ENCODE measurements around the gene GRIP2. TPM values are rescaled to one million over a fixed set of nuclear protein-coding genes. Genes with fewer than 3 reads are reported as not detected.
"Not testable (repeated sequence)": the region's sequence is repeated elsewhere in the genome, so short reads cannot be mapped to it uniquely, and the experiment has no call there.

The GRIP2 gene
- total RNA-seq, 1 experiment from 2014 or later, result not detected

- Histone ChIP-seq H3K79me2 (ENCODE audit: low read length) (no peaks in the 10 kb centered on the region), H3K9ac (ENCODE audit: low read length) (no peak overlapping the region), H3K4me1 (ENCODE audit: low read length) (no peaks in the 10 kb centered on the region), H3K27ac (ENCODE audit: low read length) (no peak overlapping the region), H3K4me2 (ENCODE audit: low read depth, low read length, poor library complexity, severe bottlenecking) (no peak overlapping the region), H2AFZ (ENCODE audit: low read length) (no peak overlapping the region), H4K20me1 (ENCODE audit: insufficient read depth, low read depth, low read length) (no peaks in the 10 kb centered on the region), H3K27me3 (ENCODE audit: low read length) (no peaks in the 10 kb centered on the region), H3K9me3 (ENCODE audit: low read length) (no peaks in the 10 kb centered on the region), H3K36me3 (ENCODE audit: insufficient read depth, low read length) (no peaks in the 10 kb centered on the region), H3K9me2 (replicated peaks; ENCODE audit: insufficient read depth, low read length) (no peaks in the 10 kb centered on the region), H3K4me3 (ENCODE audit: low read length) (no peak overlapping the region)
- no peak for DNase-seq
These were observed 21.2 kb downstream of the GRIP2 start for GRCh38 chr3:14518893-14519292.

GRCh38 chr3:14518432-14518802 lies 21.7 kb downstream of the GRIP2 start:
- Histone ChIP-seq H3K9ac (ENCODE audit: low read length) (no peak overlapping the region), H3K9me2 (replicated peaks; ENCODE audit: insufficient read depth, low read length) (no peaks in the 10 kb centered on the region), H3K4me2 (ENCODE audit: low read depth, low read length, poor library complexity, severe bottlenecking) (no peak overlapping the region), H3K9me3 (ENCODE audit: low read length) (no peaks in the 10 kb centered on the region), H3K27ac (ENCODE audit: low read length) (no peak overlapping the region), H3K27me3 (ENCODE audit: low read length) (no peaks in the 10 kb centered on the region), H3K36me3 (ENCODE audit: insufficient read depth, low read length) (no peaks in the 10 kb centered on the region), H2AFZ (ENCODE audit: low read length) (no peak overlapping the region), H4K20me1 (ENCODE audit: insufficient read depth, low read depth, low read length) (no peaks in the 10 kb centered on the region), H3K4me1 (ENCODE audit: low read length) (no peaks in the 10 kb centered on the region), H3K4me3 (ENCODE audit: low read length) (no peak overlapping the region), H3K79me2 (ENCODE audit: low read length) (no peaks in the 10 kb centered on the region)
- DNase-seq, result no peak

GRCh38 chr3:14517601-14518431 lies 22.3 kb downstream of the GRIP2 start:
- H3K27me3 ChIP-seq (ENCODE audit: low read length), result no peaks in the 10 kb centered on the region
- no peak overlapping the region for H3K4me3 ChIP-seq (ENCODE audit: low read length)
- no peak for DNase-seq
- no peak overlapping the region for H3K4me2 ChIP-seq (ENCODE audit: low read depth, low read length, poor library complexity, severe bottlenecking)
- H4K20me1 ChIP-seq (ENCODE audit: insufficient read depth, low read depth, low read length), result no peaks in the 10 kb centered on the region
- H3K79me2 ChIP-seq (ENCODE audit: low read length), result no peaks in the 10 kb centered on the region
- H3K27ac ChIP-seq (ENCODE audit: low read length), result no peak overlapping the region
- no peak overlapping the region for H2AFZ ChIP-seq (ENCODE audit: low read length)
- no peaks in the 10 kb centered on the region for H3K9me2 ChIP-seq (replicated peaks; ENCODE audit: insufficient read depth, low read length)
- H3K36me3 ChIP-seq (ENCODE audit: insufficient read depth, low read length), result no peaks in the 10 kb centered on the region
- no peak overlapping the region for H3K9ac ChIP-seq (ENCODE audit: low read length)
- no peaks in the 10 kb centered on the region for H3K4me1 ChIP-seq (ENCODE audit: low read length)
- no peaks in the 10 kb centered on the region for H3K9me3 ChIP-seq (ENCODE audit: low read length)

- Histone ChIP-seq H2AFZ (ENCODE audit: low read length) (no peak overlapping the region), H3K36me3 (ENCODE audit: insufficient read depth, low read length) (no peaks in the 10 kb centered on the region), H3K4me1 (ENCODE audit: low read length) (no peaks in the 10 kb centered on the region), H3K9me3 (ENCODE audit: low read length) (no peaks in the 10 kb centered on the region), H3K4me2 (ENCODE audit: low read depth, low read length, poor library complexity, severe bottlenecking) (no peak overlapping the region), H3K4me3 (ENCODE audit: low read length) (no peak overlapping the region), H4K20me1 (ENCODE audit: insufficient read depth, low read depth, low read length) (no peaks in the 10 kb centered on the region), H3K27me3 (ENCODE audit: low read length) (no peaks in the 10 kb centered on the region), H3K9ac (ENCODE audit: low read length) (no peak overlapping the region), H3K9me2 (replicated peaks; ENCODE audit: insufficient read depth, low read length) (no peaks in the 10 kb centered on the region), H3K27ac (ENCODE audit: low read length) (no peak overlapping the region), H3K79me2 (ENCODE audit: low read length) (no peaks in the 10 kb centered on the region)
- DNase-seq, result no peak
These were observed 23.3 kb downstream of the GRIP2 start for GRCh38 chr3:14516738-14517345.

GRCh38 chr3:14515526-14515925 lies 24.6 kb downstream of the GRIP2 start:
- H3K9me2 ChIP-seq (replicated peaks; ENCODE audit: insufficient read depth, low read length); H3K9ac ChIP-seq (ENCODE audit: low read length); H3K4me3 ChIP-seq (ENCODE audit: low read length); H3K27me3 ChIP-seq (ENCODE audit: low read length); H4K20me1 ChIP-seq (ENCODE audit: insufficient read depth, low read depth, low read length); H3K27ac ChIP-seq (ENCODE audit: low read length); H3K4me1 ChIP-seq (ENCODE audit: low read length); H3K79me2 ChIP-seq (ENCODE audit: low read length); H3K36me3 ChIP-seq (ENCODE audit: insufficient read depth, low read length); H3K4me2 ChIP-seq (ENCODE audit: low read depth, low read length, poor library complexity, severe bottlenecking); H2AFZ ChIP-seq (ENCODE audit: low read length); H3K9me3 ChIP-seq (ENCODE audit: low read length); DNase-seq: not testable (repeated sequence)

GRCh38 chr3:14514323-14514720 lies 25.8 kb downstream of the GRIP2 start:
- Histone ChIP-seq H3K9ac (ENCODE audit: low read length) (no peak overlapping the region), H3K4me2 (ENCODE audit: low read depth, low read length, poor library complexity, severe bottlenecking) (no peak overlapping the region), H3K27ac (ENCODE audit: low read length) (no peak overlapping the region), H3K9me3 (ENCODE audit: low read length) (no peaks in the 10 kb centered on the region), H2AFZ (ENCODE audit: low read length) (no peak overlapping the region), H3K27me3 (ENCODE audit: low read length) (no peaks in the 10 kb centered on the region), H4K20me1 (ENCODE audit: insufficient read depth, low read depth, low read length) (no peaks in the 10 kb centered on the region), H3K9me2 (replicated peaks; ENCODE audit: insufficient read depth, low read length) (no peaks in the 10 kb centered on the region), H3K4me3 (ENCODE audit: low read length) (no peak overlapping the region), H3K4me1 (ENCODE audit: low read length) (peaks cover 7% of the 10 kb centered on the region), H3K79me2 (ENCODE audit: low read length) (no peaks in the 10 kb centered on the region), H3K36me3 (ENCODE audit: insufficient read depth, low read length) (no peaks in the 10 kb centered on the region)
- DNase-seq, result no peak

GRCh38 chr3:14513566-14514322 lies 26.4 kb downstream of the GRIP2 start:
- Histone ChIP-seq H3K36me3 (ENCODE audit: insufficient read depth, low read length) (no peaks in the 10 kb centered on the region), H3K4me1 (ENCODE audit: low read length) (peaks cover 12% of the 10 kb centered on the region), H3K4me3 (ENCODE audit: low read length) (no peak overlapping the region), H3K9me3 (ENCODE audit: low read length) (no peaks in the 10 kb centered on the region), H3K27ac (ENCODE audit: low read length) (no peak overlapping the region), H3K79me2 (ENCODE audit: low read length) (no peaks in the 10 kb centered on the region), H3K4me2 (ENCODE audit: low read depth, low read length, poor library complexity, severe bottlenecking) (no peak overlapping the region), H4K20me1 (ENCODE audit: insufficient read depth, low read depth, low read length) (no peaks in the 10 kb centered on the region), H3K9me2 (replicated peaks; ENCODE audit: insufficient read depth, low read length) (no peaks in the 10 kb centered on the region), H3K27me3 (ENCODE audit: low read length) (no peaks in the 10 kb centered on the region), H2AFZ (ENCODE audit: low read length) (no peak overlapping the region), H3K9ac (ENCODE audit: low read length) (no peak overlapping the region)
- no peak for DNase-seq

GRCh38 chr3:14512942-14513327 lies 27.2 kb downstream of the GRIP2 start:
- H3K4me2 ChIP-seq (ENCODE audit: low read depth, low read length, poor library complexity, severe bottlenecking), result no peak overlapping the region
- H3K9me2 ChIP-seq (replicated peaks; ENCODE audit: insufficient read depth, low read length), result no peaks in the 10 kb centered on the region
- H3K27me3 ChIP-seq (ENCODE audit: low read length), result no peaks in the 10 kb centered on the region
- no peaks in the 10 kb centered on the region for H3K36me3 ChIP-seq (ENCODE audit: insufficient read depth, low read length)
- peaks cover 17% of the 10 kb centered on the region for H3K4me1 ChIP-seq (ENCODE audit: low read length)
- no peak overlapping the region for H3K9ac ChIP-seq (ENCODE audit: low read length)
- H2AFZ ChIP-seq (ENCODE audit: low read length), result no peak overlapping the region
- H3K79me2 ChIP-seq (ENCODE audit: low read length), result no peaks in the 10 kb centered on the region
- no peaks in the 10 kb centered on the region for H4K20me1 ChIP-seq (ENCODE audit: insufficient read depth, low read depth, low read length)
- DNase-seq, result no peak
- no peak overlapping the region for H3K27ac ChIP-seq (ENCODE audit: low read length)
- H3K9me3 ChIP-seq (ENCODE audit: low read length), result no peaks in the 10 kb centered on the region
- no peak overlapping the region for H3K4me3 ChIP-seq (ENCODE audit: low read length)
